ENCODE measurements around the gene CCDC187. TPM values are rescaled to one million over a fixed set of nuclear protein-coding genes. Genes with fewer than 3 reads are reported as not detected.

The CCDC187 gene
- total and polyA plus RNA-seq, 2 of the 13 experiments (the other 11 are each of a cell fraction or from before 2014, with no cell fraction given), result 0.03 to 0.13 TPM

- peak; percentile 70 for FAIRE-seq
- Histone ChIP-seq H3K9ac (ENCODE audit: insufficient read depth, low read depth, low read length) (no peak overlapping the region), H3K79me2 (ENCODE audit: insufficient read depth, low read length) (no peaks in the 10 kb centered on the region), H2AFZ (ENCODE audit: low read length) (no peak overlapping the region), H4K20me1 (ENCODE audit: insufficient read depth, low read length) (no peaks in the 10 kb centered on the region), H3K9me3 (ENCODE audit: low read length) (no peaks in the 10 kb centered on the region), H3K4me1 (ENCODE audit: insufficient read depth, low read length) (peaks cover 42% of the 10 kb centered on the region), H3K27ac (ENCODE audit: extremely low read length, insufficient read depth, low read length) (no peak overlapping the region), H3K4me2 (ENCODE audit: low read depth, low read length) (peak overlapping the region; percentile 48), H3K36me3 (replicated peaks in 1 of 2; ENCODE audit: control insufficient read depth in 1 of 2, insufficient read depth in 2 of 2, low read length in 2 of 2) (no peaks in the 10 kb centered on the region), H3K27me3 (ENCODE audit: control insufficient read depth in 1 of 2, insufficient read depth in 2 of 2, low read length in 2 of 2) (peaks cover 4 to 20% of the 10 kb centered on the region in 2 experiments; a peak in 3 of 5 replicates), H3K4me3 (replicated peaks in 1 of 3; ENCODE audit: insufficient read depth in 1 of 3, low read depth in 2 of 3, low read length in 3 of 3) (no peak overlapping the region; a peak in 1 of 6 replicates)
- BruUV-seq (replicated peaks), result no TSS peak
- WGBS (ENCODE audit: low lambda C conversion rate), result 15% methylated on average over 14 of the region's 32 CpGs
- ChIA-PET POLR2A (interaction anchor here (1.3 to 2.3 kb wide), 2 partner anchors 24 kb away, joined by 3 to 8 read pairs; partner anchors contain the start of gene DNLZ), CTCF (ENCODE audit: low intra/inter-chr PET ratio, low total read pairs) (interaction anchor here (1.3 to 2.6 kb wide), 3 partner anchors 25 to 61 kb away, joined by 10 to 18 read pairs (median 12); partner anchors contain the start of genes CARD9, DNLZ and SNAPC4)
- in situ Hi-C loops (cut with HindIII; ENCODE audit: extremely low pct_ligation_motif_present, low pct_unique_long_range_greater_than_20kb), result loop anchor here (25.0 kb wide), 1 partner anchor 298 kb away; no protein-coding TSS in a partner anchor
- peak; percentile 62 for DNase-seq (ENCODE audit: low spot score)
- peak; percentile 78 for ATAC-seq
- intact Hi-C loops (cut with micrococcal nuclease; ENCODE audit: unreplicated experiment), result loop anchor here (1.0 to 5.0 kb wide), 2 partner anchors 33 to 61 kb away; partner anchors contain the start of genes CARD9 and SNAPC4
- TF ChIP-seq ZNF710 (CRISPR knock-in tag; IDR thresholded peaks at IDR 0.05; ENCODE audit: borderline replicate concordance) (no peak), CBFB (CRISPR knock-in tag; IDR thresholded peaks at IDR 0.05) (no peak), GABPA (IDR thresholded peaks at IDR 0.05; ENCODE audit: low read depth, low read length) (no peak), GABPA (CRISPR knock-in tag; IDR thresholded peaks at IDR 0.05; ENCODE audit: low read depth) (peak; percentile 67), ATF3 (CRISPR knock-in tag; IDR thresholded peaks at IDR 0.05) (no peak), ZNF468 (CRISPR knock-in tag; IDR thresholded peaks at IDR 0.05) (no peak), ZNF691 (CRISPR knock-in tag; IDR thresholded peaks at IDR 0.05; ENCODE audit: borderline replicate concordance, low read depth) (peak; percentile 51; the same call in 1 of the 2 replicates), ZNF234 (CRISPR knock-in tag; conservative IDR thresholded peaks at IDR 0.05) (no peak), ZNF18 (CRISPR knock-in tag; IDR thresholded peaks at IDR 0.05; ENCODE audit: insufficient replicate concordance) (no peak), ZNF124 (CRISPR knock-in tag; IDR thresholded peaks at IDR 0.05) (peak; percentile 74), CSRNP2 (CRISPR knock-in tag; conservative IDR thresholded peaks at IDR 0.05; ENCODE audit: low read depth) (no peak), NR3C1 (CRISPR knock-in tag; IDR thresholded peaks at IDR 0.05) (no peak), ZNF460 (CRISPR knock-in tag; IDR thresholded peaks at IDR 0.05; ENCODE audit: borderline replicate concordance) (no peak), ZNF143 (CRISPR knock-in tag; IDR thresholded peaks at IDR 0.05) (peak; percentile 48; the same call in 1 of the 2 replicates), RAD21 (CRISPR knock-in tag; IDR thresholded peaks at IDR 0.05) (peak; percentile 90), IRF2 (CRISPR knock-in tag; IDR thresholded peaks at IDR 0.05) (0 out of 2 replicates have a peak, but pooled peaks have one; percentile 17), ZNF235 (CRISPR knock-in tag; IDR thresholded peaks at IDR 0.05; ENCODE audit: borderline replicate concordance) (no peak)
These were observed 35.5 kb upstream of the CCDC187 start for GRCh38 chr9:136339173-136339957.
